CD1c-positive myeloid dendritic cell (primary cell): ENCODE results near the gene TRIM2.

ENCODE experiments used
- DNase-seq: peaks from one replicate; pipeline ENCODE4 v3.0.0-alpha.2; 2016; ENCODE audit errors: extremely low spot score

The TRIM2 gene

DNA sequence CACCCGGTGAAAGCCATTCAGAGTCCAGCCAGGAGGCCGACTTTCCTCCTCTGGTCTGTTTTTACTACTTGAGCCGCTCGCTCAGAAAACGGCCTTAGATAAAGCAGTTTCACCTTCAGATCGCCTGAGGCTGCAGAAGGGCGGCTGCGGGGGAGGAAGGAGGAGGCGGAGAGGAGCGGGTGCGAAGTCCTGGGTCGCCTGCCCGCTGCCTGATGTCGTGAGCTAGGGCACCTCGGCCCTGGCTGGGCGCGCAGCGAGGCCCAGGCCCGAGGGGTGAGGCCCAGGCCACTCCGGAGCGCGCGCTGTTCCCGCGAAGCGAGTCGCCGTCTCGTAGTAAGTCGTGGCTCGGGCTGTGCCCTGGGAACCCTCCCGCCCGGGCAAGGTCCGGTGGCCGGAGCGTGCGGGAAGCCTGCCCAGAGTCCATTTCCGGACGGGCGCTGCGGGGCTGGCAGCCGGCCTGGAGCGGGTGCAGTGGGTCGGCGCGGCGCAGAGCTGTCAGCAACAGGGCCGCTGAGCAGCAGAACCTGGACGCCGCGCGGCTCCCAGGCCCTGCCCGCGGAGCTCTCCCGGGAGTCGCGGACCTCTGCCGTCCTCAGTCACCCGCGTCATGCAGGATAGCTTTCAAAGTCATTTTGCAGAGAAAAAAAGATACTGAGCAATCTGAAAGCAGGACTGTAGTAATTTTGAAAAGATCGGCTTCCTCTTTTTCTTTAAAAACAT is 18.6 kb downstream of the TRIM2 start:
- peak; percentile 43 for DNase-seq

- no peak for DNase-seq
Measured at GRCh38 chr4:153223427-153223801, 19.2 kb downstream of the TRIM2 start.

DNA sequence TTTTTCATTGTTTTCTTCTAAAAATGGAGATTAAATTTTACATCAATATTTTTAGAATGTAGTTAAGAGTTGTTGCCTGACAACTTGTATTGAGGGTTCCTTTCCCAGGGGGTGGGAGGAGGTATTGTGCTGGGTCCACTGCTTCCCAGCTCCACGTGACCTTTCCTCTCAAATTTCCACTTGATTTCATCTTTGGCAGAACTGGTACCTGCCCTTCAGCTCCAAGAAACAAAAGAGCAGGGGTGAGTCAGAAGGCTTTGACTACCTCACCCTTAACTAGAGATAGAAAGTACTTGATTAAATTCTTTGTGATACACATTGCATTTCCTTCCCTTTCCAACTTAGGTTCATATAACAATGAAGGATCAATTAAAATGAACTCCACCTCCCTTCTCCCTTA is 19.7 kb downstream of the TRIM2 start:
- no peak for DNase-seq

DNA sequence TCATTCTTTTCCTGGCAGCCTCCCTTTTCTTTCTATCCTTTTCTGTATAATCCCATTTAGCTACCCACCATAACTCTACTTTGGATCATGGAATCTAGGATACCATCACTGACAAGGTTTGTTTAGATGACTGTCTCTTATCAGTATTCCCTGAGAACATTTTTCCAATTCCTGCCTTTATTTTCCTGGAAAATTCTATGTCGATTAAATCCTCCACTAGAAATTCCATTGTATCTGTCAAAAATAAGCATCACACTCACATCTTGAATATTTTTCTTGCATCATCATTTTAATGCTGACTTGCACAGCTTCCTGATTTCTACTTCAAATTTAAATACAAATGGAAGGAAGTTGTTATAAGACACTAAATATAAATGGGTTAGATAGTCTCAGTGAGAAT is 20.2 kb downstream of the TRIM2 start:
- no peak for DNase-seq

DNA sequence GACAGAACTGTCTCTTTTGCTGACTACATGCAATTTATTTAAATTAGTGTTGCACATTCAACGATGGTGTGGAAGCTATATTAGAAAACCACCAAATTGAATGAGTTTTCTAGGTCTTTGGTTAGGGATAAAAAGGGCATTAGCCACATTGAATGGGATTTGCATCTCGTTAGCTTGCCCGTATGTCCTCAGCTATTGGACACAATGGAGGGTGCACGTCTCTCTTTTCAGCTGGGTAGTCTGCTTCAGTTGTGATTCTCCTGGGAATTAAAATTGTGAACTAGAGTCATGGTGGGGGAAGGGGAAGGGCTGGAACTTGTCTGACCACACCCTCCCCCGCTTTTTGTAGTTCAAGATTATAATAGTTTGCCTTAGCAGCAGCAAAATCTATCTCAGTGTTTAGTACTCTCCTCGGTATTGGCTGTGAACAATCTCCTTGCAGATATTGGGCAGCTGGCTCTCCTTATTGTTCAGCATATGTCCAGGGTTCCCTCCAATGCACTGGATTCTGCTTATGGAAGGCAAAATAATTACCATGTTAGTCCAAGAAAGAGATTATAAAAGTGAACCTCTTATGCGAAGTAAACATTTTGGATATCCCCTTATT is 23.3 kb downstream of the TRIM2 start:
- no peak for DNase-seq

DNA sequence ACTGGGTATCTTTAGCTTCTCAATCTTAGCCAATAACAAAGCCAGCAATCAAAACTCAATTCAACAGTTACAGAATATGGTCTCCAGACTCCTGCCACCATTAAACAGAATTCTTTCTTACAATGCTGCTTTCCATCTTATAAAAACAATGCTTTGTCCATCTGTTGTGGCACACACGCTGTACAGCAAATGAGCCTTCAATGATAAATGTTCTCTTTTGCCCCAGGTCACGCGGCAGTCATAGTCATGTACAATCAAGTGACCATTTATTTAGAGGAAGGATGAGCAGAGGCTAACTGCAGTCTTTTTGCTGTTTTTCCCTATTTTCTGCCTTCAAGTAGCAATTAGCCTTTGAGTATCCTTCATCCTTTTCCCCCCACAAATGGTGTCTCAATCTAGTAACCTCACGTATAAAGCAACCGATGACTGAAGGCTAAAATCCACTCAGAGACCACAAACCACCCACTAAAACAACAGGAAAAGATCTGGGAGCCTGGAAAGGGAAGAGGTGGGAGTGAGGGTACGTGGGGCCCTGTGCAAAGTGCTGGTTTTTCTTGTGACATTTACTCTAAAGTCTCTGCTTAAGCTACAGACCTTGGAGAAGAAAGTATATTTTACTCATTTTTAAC is 24.4 kb downstream of the TRIM2 start:
- no peak for DNase-seq

DNA sequence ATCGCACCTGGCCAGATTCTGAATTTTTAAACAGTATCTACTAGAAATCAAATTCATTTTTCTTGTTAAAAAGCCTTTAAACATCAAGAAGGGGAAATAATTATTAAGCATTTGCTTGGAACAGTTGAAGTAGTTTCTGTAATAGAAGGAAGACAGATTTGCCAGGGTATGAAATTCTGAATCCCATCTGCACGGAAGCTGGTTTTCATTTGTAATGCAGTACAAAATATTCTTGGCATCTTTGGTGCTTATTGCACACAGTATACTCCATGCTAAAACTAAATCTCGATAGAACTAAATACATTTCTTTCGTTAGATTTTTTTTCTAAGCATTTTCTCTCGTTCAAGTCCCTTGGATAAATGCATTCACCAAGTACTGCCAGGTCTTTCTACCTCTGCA is 25.3 kb downstream of the TRIM2 start:
- no peak for DNase-seq

GRCh38 chr4:153232768-153233167 is 28.5 kb downstream of the TRIM2 start:
- no peak for DNase-seq

DNA sequence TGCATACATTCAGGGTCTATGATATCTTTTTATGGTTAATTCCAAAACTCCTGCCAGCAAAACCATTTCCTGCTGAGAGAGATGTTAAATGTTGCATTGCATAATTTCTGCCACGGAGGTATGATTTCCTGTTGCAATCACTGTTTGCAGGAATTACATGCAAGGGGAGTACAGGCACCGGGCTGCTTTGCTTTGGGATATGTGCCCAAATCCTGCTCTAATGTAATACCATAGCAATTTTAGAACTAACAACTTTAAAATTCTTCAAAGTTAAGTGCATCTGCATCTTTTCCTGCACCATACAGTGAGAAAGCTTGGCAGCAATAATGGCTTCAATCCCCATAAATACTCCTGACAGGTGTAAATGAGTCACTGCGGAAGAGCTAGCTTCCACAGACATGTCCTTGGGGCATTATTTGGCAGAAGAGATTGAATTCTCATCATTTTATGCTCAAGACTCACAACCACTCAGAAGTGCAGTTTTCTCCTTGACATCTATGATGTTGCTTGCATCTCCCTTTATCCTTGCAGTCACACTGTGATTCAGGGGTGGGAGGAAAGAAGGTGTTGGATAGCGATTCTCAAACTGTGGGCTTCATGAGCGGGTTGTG is 29.6 kb downstream of the TRIM2 start:
- DNase-seq = no peak

GRCh38 chr4:153234885-153235284 is 30.6 kb downstream of the TRIM2 start:
- peak; percentile 8 for DNase-seq

DNA sequence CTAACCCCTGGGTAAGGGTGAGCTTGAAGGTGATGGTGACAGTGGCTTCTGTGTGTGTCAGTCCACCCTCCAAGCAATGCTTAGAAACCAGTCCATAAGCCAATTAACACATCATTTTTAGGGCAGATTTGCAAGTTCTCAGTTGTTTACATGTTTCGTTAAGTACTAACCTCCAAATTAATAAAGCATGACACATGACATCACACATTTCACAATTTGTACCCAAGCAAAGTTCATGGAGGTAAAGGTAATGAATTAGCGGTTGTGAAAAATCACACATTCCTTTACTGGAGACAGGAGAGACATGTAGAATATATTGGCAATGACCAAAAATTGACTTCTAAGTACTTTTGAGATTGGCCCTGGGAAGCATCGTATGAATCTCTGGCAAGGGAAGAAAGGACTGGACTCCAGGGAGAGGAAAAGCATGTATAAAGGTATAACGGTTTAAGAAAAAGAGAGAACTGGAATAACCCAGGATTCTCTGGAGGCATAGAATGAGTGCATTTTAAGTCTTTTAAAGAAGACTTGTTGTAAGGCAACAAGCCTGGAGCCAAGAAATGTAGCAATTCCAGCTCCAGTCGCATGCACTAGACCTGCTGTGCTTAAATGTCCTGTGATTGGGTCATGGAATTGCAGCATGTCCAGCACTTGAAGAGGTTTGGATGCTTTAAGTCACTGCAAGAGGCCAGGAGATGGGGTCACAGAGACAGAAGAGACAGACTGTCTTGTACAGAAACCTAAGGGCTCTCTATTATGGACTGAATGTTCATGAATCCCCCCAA is 34.1 kb downstream of the TRIM2 start:
- no peak for DNase-seq

DNA sequence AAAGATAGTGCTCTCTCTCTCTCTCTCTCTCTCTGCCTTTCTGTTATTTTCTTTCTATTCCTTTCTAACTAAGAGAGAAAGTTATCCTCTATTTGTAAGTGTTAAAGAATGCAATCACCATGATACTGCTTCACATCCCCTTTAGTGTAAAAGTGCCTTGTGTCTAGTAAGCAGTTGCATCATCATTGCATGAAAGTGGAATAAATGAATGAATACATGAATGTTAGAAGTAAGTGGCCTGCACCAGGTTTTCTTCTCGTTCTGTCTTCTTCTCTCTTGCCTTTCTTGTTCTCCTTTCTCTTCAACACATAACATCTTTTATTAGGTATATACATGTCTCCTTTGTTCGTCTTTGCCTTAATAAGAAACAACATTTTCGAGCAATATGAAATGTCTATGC is 35.2 kb downstream of the TRIM2 start:
- no peak for DNase-seq

GRCh38 chr4:153241295-153241694 is 37.1 kb downstream of the TRIM2 start:
- no peak for DNase-seq

GRCh38 chr4:153241970-153242838 is 38.0 kb downstream of the TRIM2 start:
- DNase-seq = no peak

DNA sequence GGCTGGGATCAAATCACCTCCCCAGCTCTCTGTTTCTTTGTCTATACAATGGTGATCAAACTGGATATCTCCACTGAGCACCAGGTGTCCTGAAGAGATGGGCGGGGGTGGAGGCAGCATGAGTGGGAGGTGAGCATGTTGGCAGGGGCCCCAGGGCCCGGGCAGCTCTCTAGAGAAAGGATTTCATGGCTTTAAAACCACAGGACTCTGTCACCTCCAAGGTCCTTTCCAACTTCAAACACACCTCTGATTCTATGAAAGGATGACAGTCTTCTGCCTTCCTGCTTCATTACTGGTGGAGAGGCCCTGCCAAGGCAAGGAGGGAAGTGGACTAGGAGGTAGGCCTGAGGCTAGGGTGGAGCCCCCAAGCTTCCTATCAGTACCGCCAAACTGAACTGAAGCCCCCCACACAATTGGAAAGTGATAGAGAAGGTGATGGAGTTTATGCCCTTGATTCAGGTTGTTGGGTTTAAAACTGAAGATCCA is 38.6 kb downstream of the TRIM2 start:
- DNase-seq = no peak

DNA sequence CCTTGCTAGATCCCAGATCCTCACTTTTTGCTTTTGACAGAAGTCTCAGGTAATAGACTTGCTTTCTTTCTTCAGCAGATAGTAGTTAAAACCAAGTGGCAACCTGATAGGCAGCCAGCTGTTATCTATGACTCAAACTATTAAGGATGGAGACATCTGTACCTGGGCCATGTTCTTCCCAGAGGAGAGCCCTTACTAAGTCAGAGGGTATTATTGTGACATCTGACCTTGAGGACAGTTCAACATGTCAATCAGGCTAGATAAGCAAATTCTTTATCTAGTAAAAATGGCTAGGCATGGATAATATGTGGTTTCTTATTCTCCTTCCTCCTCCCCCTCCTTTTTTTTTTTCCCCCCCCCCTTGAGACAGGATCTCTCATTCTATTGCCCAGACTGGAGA is 39.2 kb downstream of the TRIM2 start:
- no peak for DNase-seq

DNA sequence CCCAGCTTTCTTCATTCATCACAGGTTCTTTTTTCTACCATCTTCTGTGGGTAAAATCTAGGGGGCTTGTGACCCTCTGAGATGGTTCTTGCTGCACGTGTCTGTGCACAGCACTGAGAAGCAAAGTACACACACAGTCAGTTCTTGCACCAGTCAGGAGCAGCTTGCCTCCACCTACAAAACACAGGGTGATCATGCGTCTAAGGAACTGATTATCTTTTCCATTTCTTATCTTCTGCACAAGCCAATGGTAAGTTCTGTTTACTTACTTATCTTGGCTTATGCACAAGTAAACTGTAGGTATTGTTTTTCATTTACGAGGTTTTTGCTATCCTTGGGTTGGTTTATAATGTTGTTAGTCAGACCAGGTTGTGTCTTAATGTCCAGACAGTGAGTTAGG is 40.7 kb downstream of the TRIM2 start:
- DNase-seq = no peak

DNA sequence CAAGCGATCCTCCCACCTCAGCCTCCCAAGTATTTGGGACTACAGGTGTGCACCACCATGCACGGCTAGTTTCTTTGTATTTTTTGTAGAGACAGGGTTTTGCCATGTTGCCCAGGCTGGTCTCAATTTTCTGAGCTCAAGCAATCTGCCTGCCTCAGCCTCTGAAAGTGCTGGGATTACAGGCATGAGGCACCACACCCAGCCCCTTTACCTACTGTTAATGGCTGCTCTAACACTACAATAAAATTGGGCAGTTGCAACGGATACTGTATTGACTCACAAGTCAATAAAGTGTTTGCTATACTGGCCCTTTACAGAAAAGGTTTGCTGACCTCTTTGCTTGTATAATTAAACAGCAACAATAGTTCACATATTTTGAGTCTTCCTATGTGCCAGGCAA is 41.5 kb downstream of the TRIM2 start:
- DNase-seq = no peak

GRCh38 chr4:153246446-153247115 is 42.3 kb downstream of the TRIM2 start:
- DNase-seq = no peak

DNA sequence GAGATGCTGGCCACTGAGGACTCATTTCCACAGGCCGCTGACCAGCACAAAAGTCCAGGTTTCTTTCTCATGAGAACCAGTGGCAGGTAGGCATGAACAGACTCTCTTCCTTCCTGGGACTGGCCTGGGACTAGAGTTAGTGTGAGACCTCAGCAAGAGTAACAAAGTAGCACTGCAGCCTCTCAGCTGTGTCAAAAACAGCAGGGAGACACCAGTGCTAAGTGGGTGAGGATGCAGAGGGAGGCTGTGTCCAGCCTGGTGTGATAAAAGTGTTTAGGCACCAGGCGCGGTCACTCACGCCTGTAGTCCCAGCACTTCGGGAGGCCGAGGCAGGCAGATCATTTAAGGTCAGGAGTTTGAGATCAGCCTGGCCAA is 42.9 kb downstream of the TRIM2 start:
- DNase-seq = no peak
